Psoas muscle (tissue), 8 donors: ENCODE data around the gene CARD19. TPM values are rescaled to one million over a fixed set of nuclear protein-coding genes. Genes with fewer than 3 reads are reported as not detected.

Experiments
- ATAC-seq, 4 donors: fragments of 200-7000 bp; cut with Tn5 transposase; one replicate each; pipeline ENCODE4 v1.9.1; 2020; ENCODE audit warnings: moderate library complexity in 3 of 4, mild to moderate bottlenecking in 2 of 4
- DNase-seq, 2 donors: peaks; one replicate each; pipeline ENCODE4 v3.0.0-alpha.2; 2020
- H3K27ac ChIP-seq: fragments of 200-600 bp; one replicate; pipeline ENCODE4 v1.8.0; 2022
- H3K27me3 ChIP-seq, 3 donors: fragments of 200-600 bp in 1 of 3; one replicate each; pipeline versions ENCODE4 v1.6.1 to v1.8.0; 2013 to 2022; ENCODE audit warnings: low read length in 2 of 3, mild to moderate bottlenecking in 2 of 3, moderate library complexity in 1 of 3; ENCODE audit not compliant: insufficient read depth in 3 of 3
- H3K36me3 ChIP-seq, 2 donors: fragments of 200-600 bp in 1 of 2; one replicate each; pipeline versions ENCODE4 v1.6.1 to v1.8.0; 2013 to 2022; ENCODE audit warnings: low read depth in 1 of 2, mild to moderate bottlenecking in 1 of 2, moderate library complexity in 1 of 2; ENCODE audit not compliant: insufficient read depth in 1 of 2
- H3K4me1 ChIP-seq: fragments of 200-600 bp; one replicate; pipeline ENCODE4 v1.8.0; 2022
- H3K4me3 ChIP-seq: fragments of 200-600 bp; one replicate; pipeline ENCODE4 v1.8.0; 2022; ENCODE audit warnings: mild to moderate bottlenecking
- H3K9me3 ChIP-seq: fragments of 200-600 bp; one replicate; pipeline ENCODE4 v1.8.0; 2022
- WGBS, 3 donors: extraction: QIAGEN DNeasy Blood & Tissue Kit; methylation state at CpG; one replicate each; pipeline versions ENCODE4 v1.1.6 to v1.1.7; 2013; 5-methylcytosine and 5-hydroxymethylcytosine counted together
- intact Hi-C, 2 donors: fragments of 100-400 bp; cut with DNase I; formaldehyde crosslinking; loops; one replicate each; pipeline versions ENCODE4 v1.11.0 to v1.14.2; 2022
- polyA plus RNA-seq, 3 donors: library from polyadenylated mRNA; stranded (reverse); fragments of 200-250 nt; gene quantifications; one replicate each; pipeline ENCODE4 v1.2.3, GENCODE V29; 2013
- total RNA-seq, 4 donors: library from RNA; stranded (reverse); fragmentation: NEBNext Ultra II Directional in 2 of 4; extraction: Animal tissue kit (Norgen Biotek cat#: 25700) in 2 of 4; gene quantifications; one replicate each; pipeline versions ENCODE4 v1.2.1 to v1.2.4, GENCODE V29; 2021 to 2023
- TF ChIP-seq, protein P1 (sequence below): fragments of 200-600 bp; IDR thresholded peaks from one replicate; pipeline ENCODE4 v1.8.0; 2022; ENCODE audit warnings: antibody characterized with exemption
- donor health status: healthy with polysubstance abuse.
- donor health status: DM: no; HTN: no; CAD: no; lungs with moderate emphysema.
- donor health status: Bipolar disorder and iron deficiency.
- donor health status: healthy.
- donor health status: DM: yes; HTN: yes; CAD: no.
- donor health status: DM: no; HTN: no; CAD: no.
- donor health status: DM: no; HTN: no; CAD: no.
- donor health status: DM: yes; HTN: yes; CAD: no.

CARD19 gene
- total and polyA plus RNA-seq, 7 donors: 27.9 to 86.3 (median 46.7) TPM

DNA sequence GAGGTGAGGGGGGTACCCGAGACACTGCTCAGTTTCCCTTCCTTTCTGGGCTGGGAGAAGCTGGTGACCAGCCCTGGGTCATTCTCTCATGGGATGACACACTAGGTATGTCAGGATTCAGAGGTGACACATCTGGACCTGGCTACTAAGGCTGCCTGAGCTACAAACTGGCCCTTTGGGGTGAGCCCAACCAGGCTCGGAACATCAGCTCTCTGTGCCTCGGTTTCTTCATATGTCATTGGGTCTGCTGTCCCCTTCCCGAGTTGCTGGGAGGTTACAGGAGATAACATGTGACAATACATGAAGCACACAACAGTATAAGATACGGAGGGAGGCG is 11.8 kb downstream of the CARD19 start:
- no peak overlapping the region for H3K27ac ChIP-seq
- no peak overlapping the region for H3K4me3 ChIP-seq
- ATAC-seq (no peak), DNase-seq (no peak)
- peaks cover 14% of the 10 kb centered on the region for H3K4me1 ChIP-seq
- intact Hi-C loops: loop anchor here (2.0 to 5.0 kb wide), 3 partner anchors 35 to 197 kb away; no protein-coding TSS in a partner anchor
- peaks cover 0 to 47% of the 10 kb centered on the region in 2 donors for H3K36me3 ChIP-seq
- TF ChIP-seq, protein P1, sequence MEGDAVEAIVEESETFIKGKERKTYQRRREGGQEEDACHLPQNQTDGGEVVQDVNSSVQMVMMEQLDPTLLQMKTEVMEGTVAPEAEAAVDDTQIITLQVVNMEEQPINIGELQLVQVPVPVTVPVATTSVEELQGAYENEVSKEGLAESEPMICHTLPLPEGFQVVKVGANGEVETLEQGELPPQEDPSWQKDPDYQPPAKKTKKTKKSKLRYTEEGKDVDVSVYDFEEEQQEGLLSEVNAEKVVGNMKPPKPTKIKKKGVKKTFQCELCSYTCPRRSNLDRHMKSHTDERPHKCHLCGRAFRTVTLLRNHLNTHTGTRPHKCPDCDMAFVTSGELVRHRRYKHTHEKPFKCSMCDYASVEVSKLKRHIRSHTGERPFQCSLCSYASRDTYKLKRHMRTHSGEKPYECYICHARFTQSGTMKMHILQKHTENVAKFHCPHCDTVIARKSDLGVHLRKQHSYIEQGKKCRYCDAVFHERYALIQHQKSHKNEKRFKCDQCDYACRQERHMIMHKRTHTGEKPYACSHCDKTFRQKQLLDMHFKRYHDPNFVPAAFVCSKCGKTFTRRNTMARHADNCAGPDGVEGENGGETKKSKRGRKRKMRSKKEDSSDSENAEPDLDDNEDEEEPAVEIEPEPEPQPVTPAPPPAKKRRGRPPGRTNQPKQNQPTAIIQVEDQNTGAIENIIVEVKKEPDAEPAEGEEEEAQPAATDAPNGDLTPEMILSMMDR: no peak
- H3K9me3 ChIP-seq: peaks cover 9% of the 10 kb centered on the region
- no peaks in the 10 kb centered on the region for H3K27me3 ChIP-seq
- 86 to 97% (median 87%) methylated on average over 6 of the region's 6 CpGs for WGBS, 3 donors

DNA sequence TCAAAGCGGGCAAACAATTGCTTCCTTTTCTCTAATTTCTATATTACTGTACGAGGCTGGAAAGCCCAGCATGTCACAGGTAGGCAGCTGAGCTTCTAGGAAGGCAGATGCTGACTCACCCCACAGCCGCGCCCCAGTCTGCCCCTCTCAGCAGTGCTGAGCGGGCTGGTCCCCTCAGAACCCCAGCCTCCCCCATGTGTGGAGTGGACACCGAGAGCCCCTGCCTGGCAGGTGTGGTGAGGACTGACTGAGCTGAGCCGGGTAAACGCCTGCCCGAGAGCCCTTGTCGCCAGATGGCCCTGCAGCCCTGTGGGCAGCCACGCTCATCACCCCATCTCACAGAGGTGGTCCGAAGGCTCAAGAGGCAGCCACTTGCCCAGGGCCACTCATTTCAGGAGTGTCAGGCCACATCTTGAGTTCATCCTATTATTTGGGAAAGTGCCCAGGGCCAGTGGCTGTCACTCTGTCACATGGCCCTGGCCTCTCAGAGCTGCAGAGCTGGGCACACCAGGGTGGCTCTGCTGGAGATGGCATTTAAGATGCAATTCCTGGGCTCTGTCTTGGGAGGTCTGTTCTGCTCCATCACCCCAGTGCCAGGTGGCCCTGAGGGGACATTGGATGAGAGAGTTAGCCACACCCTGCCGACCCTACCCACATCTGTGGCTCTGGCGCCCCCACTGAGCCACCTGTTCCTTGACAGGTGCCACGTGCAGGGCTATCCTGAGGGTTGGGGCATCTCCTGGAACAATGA is 12.4 kb downstream of the CARD19 start:
- peaks cover 9% of the 10 kb centered on the region for H3K9me3 ChIP-seq
- no peak overlapping the region for H3K4me3 ChIP-seq
- DNase-seq (peak in 1 of 2 donors; percentile 51), ATAC-seq (peak in 2 of 4 donors; percentile 11 to 20)
- TF ChIP-seq, protein P1: no peak
- H3K27ac ChIP-seq: no peak overlapping the region
- intact Hi-C loops: loop anchor here (1.0 to 5.0 kb wide), 4 partner anchors 34 to 196 kb away; no protein-coding TSS in a partner anchor
- WGBS, 3 donors: 83 to 86% (median 84%) methylated on average over 15 of the region's 15 CpGs
- H3K4me1 ChIP-seq: peaks cover 14% of the 10 kb centered on the region
- H3K36me3 ChIP-seq: peaks cover 2 to 51% of the 10 kb centered on the region in 2 donors
- no peaks in the 10 kb centered on the region for H3K27me3 ChIP-seq

DNA sequence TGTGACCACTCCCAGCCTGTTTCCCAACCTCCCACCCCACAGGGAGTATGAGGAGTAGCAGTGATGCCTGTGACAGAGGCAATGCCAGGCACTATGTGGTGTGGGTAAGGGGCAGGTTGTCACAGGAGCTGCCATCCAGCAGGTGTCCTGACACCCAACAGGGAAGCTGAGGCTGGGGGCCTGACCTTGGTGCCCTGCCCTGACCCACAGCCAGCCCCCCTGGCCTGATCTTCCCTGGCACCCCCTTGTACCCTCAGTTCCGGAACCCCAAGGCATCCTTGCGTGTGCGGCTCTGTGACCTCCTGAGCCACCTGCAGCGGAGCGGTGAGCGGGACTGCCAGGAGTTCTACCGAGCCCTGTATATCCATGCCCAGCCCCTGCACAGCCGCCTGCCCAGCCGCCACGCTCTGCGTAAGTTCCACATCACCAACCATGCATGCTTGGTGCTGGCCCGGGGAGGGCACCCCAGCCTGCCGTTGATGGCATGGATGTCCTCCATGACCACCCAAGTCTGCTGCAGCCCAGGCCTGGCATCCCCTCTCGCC is 14.4 kb downstream of the CARD19 start:
- H3K4me1 ChIP-seq: peaks cover 14% of the 10 kb centered on the region
- peaks cover 4 to 59% of the 10 kb centered on the region in 2 donors for H3K36me3 ChIP-seq
- intact Hi-C loops: loop anchor here in 1 of 2 donors (5.0 kb wide), 1 partner anchor 192 kb away; no protein-coding TSS in a partner anchor
- H3K9me3 ChIP-seq: no peaks in the 10 kb centered on the region
- H3K4me3 ChIP-seq: no peak overlapping the region
- DNase-seq (peak in 1 of 2 donors; percentile 51), ATAC-seq (no peak)
- TF ChIP-seq, protein P1: no peak
- 94 to 97% (median 95%) methylated on average over 14 of the region's 14 CpGs for WGBS, 3 donors
- H3K27ac ChIP-seq: no peak overlapping the region
- H3K27me3 ChIP-seq: no peaks in the 10 kb centered on the region

DNA sequence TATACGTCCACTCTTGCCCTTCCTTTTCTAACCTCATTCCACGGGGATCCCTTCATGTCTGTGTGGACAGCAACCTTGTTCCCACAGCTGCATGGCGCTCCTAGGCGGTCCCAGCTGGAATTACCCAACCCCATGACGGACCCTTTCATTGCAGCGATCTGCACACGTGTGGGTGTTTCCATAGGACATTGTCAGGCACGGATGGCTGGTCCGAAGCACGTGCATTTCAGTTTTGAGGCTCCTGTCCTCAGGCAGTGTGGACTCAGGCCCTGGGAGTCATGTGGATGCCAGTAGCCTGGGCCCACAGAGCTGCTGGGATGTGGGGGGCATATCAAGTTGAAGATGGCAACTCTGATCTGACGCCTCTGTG is 15.0 kb downstream of the CARD19 start:
- 85 to 89% (median 85%) methylated on average over 11 of the region's 11 CpGs for WGBS, 3 donors
- intact Hi-C loops: loop anchor here in 1 of 2 donors (5.0 kb wide), 1 partner anchor 191 kb away; no protein-coding TSS in a partner anchor
- no peaks in the 10 kb centered on the region for H3K9me3 ChIP-seq
- H3K4me3 ChIP-seq: no peak overlapping the region
- peaks cover 10% of the 10 kb centered on the region for H3K4me1 ChIP-seq
- peak in 1 of 2 donors; percentile 36 for DNase-seq
- TF ChIP-seq, protein P1: no peak
- no peaks in the 10 kb centered on the region for H3K27me3 ChIP-seq
- peaks cover 4 to 59% of the 10 kb centered on the region in 2 donors for H3K36me3 ChIP-seq
- no peak for ATAC-seq
- H3K27ac ChIP-seq: no peak overlapping the region
